ENCODE results near the gene PIMREG. TPM values are rescaled to one million over a fixed set of nuclear protein-coding genes. Genes with fewer than 3 reads are reported as not detected.

PIMREG gene
- polyA plus RNA-seq, 3 donors, result not detected

DNA sequence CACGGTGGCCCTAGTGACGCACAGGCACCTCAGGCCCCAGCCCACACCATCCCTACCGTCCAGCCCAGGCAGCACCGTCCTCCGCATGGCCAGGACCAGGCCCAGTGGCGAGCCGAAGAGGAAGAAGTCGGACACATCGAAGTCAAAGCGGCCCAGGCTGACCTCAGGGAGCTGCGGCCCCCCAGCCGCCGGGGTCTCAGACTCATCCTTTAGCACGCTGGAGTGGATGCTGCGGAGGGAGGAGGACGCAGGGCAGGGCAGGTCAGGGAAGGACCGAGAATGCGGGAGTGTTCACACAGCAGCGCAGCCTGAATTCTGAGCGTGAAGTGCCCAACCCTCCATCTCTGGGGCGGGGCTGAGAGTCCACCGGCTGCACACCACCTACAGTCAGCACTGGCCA is 30.1 kb downstream of the PIMREG start:
- peak overlapping the region in 1 of 7 donors; percentile 75 for H3K27ac Mint-ChIP-seq
- 97% methylated on average over 18 of the region's 22 CpGs for WGBS (ENCODE audit: insufficient coverage)
- no peak overlapping the region for H3K9ac ChIP-seq (ENCODE audit: insufficient read depth, low read length, poor library complexity, severe bottlenecking)
- no peak overlapping the region for H3K4me2 ChIP-seq (replicated peaks; ENCODE audit: extremely low read depth, low read length, poor library complexity, severe bottlenecking)
- no peak for DNase-seq
- H3K27me3 ChIP-seq (ENCODE audit: control insufficient read depth in 2 of 2, insufficient read depth in 2 of 2, low read length in 2 of 2), result no peaks in the 10 kb centered on the region
- H3K4me3 Mint-ChIP-seq, result no peak overlapping the region
- H3K27me3 Mint-ChIP-seq (ENCODE audit: low read depth in 3 of 3), result peaks cover 9 to 11% (median 10%) of the 10 kb centered on the region in 3 donors
- no peaks in the 10 kb centered on the region for H4K20me1 ChIP-seq (ENCODE audit: insufficient read depth, low read length)
- H3K9me3 ChIP-seq (replicated peaks in 1 of 2; ENCODE audit: control insufficient read depth in 1 of 2, insufficient read depth in 1 of 2, low read length in 2 of 2), result no peaks in the 10 kb centered on the region
- H3K4me3 ChIP-seq (replicated peaks in 1 of 3; ENCODE audit: low read depth in 2 of 3, low read length in 3 of 3), result no peak overlapping the region
- H2AFZ ChIP-seq (ENCODE audit: insufficient read depth, low read depth, low read length, poor library complexity, severe bottlenecking), result no peak overlapping the region
- H3K4me1 ChIP-seq (ENCODE audit: control insufficient read depth in 1 of 2, insufficient read depth in 2 of 2, low read length in 2 of 2), result no peaks in the 10 kb centered on the region
- no peaks in the 10 kb centered on the region for H3K79me2 ChIP-seq (ENCODE audit: insufficient read depth, low read length)
- no peak overlapping the region for H3K27ac ChIP-seq (ENCODE audit: low read depth in 1 of 2, low read length in 2 of 2)
- no peaks in the 10 kb centered on the region for H3K36me3 Mint-ChIP-seq
- TF ChIP-seq, protein P1, sequence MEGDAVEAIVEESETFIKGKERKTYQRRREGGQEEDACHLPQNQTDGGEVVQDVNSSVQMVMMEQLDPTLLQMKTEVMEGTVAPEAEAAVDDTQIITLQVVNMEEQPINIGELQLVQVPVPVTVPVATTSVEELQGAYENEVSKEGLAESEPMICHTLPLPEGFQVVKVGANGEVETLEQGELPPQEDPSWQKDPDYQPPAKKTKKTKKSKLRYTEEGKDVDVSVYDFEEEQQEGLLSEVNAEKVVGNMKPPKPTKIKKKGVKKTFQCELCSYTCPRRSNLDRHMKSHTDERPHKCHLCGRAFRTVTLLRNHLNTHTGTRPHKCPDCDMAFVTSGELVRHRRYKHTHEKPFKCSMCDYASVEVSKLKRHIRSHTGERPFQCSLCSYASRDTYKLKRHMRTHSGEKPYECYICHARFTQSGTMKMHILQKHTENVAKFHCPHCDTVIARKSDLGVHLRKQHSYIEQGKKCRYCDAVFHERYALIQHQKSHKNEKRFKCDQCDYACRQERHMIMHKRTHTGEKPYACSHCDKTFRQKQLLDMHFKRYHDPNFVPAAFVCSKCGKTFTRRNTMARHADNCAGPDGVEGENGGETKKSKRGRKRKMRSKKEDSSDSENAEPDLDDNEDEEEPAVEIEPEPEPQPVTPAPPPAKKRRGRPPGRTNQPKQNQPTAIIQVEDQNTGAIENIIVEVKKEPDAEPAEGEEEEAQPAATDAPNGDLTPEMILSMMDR (IDR thresholded peaks at IDR 0.05), result no peak
- H3K4me1 Mint-ChIP-seq, result no peaks in the 10 kb centered on the region
- no peaks in the 10 kb centered on the region for H3K36me3 ChIP-seq (replicated peaks in 1 of 2; ENCODE audit: control insufficient read depth in 1 of 2, insufficient read depth in 2 of 2, low read length in 2 of 2)
- H3K9me3 Mint-ChIP-seq, result no peaks in the 10 kb centered on the region
- intact Hi-C loops (cut with micrococcal nuclease), result loop anchor here (5.0 to 10.0 kb wide), 2 partner anchors 170 to 328 kb away; partner anchors contain the start of genes KIAA0753 (in 1 of the 2) and TXNDC17 (in 1 of the 2)

DNA sequence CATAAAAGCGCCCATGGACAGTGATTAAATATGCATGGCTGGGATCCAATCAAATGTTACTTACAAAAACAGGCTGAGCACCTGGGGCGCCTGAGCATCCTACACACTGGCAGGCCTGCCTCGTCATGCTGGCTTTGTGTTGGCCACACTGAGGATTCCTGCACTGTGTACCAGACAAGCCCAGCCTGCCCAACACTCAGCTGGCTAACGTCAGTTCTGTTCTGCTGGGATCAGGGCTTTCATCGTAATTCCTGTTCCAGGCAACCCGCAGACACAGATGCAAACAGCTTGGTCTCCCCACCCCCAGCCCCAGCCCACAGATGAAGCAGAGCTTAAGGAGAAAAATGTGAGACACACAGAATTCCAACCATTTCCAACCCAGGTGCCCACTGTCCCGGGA is 30.7 kb downstream of the PIMREG start:
- 90% methylated on average over 7 of the region's 7 CpGs for WGBS (ENCODE audit: insufficient coverage)
- H3K27ac Mint-ChIP-seq, result no peak overlapping the region

More for the DNA sequence above, 30.7 kb downstream of the PIMREG start:
- Histone ChIP-seq H3K4me2 (replicated peaks; ENCODE audit: extremely low read depth, low read length, poor library complexity, severe bottlenecking) (no peak overlapping the region), H3K4me3 (replicated peaks in 1 of 3; ENCODE audit: low read depth in 2 of 3, low read length in 3 of 3) (no peak overlapping the region), H3K36me3 (replicated peaks in 1 of 2; ENCODE audit: control insufficient read depth in 1 of 2, insufficient read depth in 2 of 2, low read length in 2 of 2) (no peaks in the 10 kb centered on the region), H2AFZ (ENCODE audit: insufficient read depth, low read depth, low read length, poor library complexity, severe bottlenecking) (no peak overlapping the region), H3K9ac (ENCODE audit: insufficient read depth, low read length, poor library complexity, severe bottlenecking) (no peak overlapping the region), H3K27ac (ENCODE audit: low read depth in 1 of 2, low read length in 2 of 2) (no peak overlapping the region), H3K9me3 (replicated peaks in 1 of 2; ENCODE audit: control insufficient read depth in 1 of 2, insufficient read depth in 1 of 2, low read length in 2 of 2) (no peaks in the 10 kb centered on the region), H3K4me1 (ENCODE audit: control insufficient read depth in 1 of 2, insufficient read depth in 2 of 2, low read length in 2 of 2) (no peaks in the 10 kb centered on the region), H4K20me1 (ENCODE audit: insufficient read depth, low read length) (no peaks in the 10 kb centered on the region), H3K79me2 (ENCODE audit: insufficient read depth, low read length) (no peaks in the 10 kb centered on the region), H3K27me3 (ENCODE audit: control insufficient read depth in 2 of 2, insufficient read depth in 2 of 2, low read length in 2 of 2) (no peaks in the 10 kb centered on the region)
- DNase-seq, result no peak
- Mint-ChIP-seq H3K4me1 (no peaks in the 10 kb centered on the region), H3K36me3 (no peaks in the 10 kb centered on the region), H3K4me3 (no peak overlapping the region), H3K9me3 (no peaks in the 10 kb centered on the region), H3K27me3 (ENCODE audit: low read depth in 3 of 3) (peaks cover 10 to 15% (median 11%) of the 10 kb centered on the region in 3 donors)
- TF ChIP-seq, protein P1 (IDR thresholded peaks at IDR 0.05), result no peak
- intact Hi-C loops (cut with micrococcal nuclease), result loop anchor here (5.0 to 10.0 kb wide), 2 partner anchors 170 to 327 kb away; partner anchors contain the start of genes KIAA0753 (in 1 of the 2) and TXNDC17 (in 1 of the 2)
